Stimulated activated CD8-positive, alpha-beta memory T cell treated with anti-CD3 and anti-CD28 coated beads, Interleukin-12 subunit alpha, Interleukin-12 subunit beta, amount 100 ng/mL, for 24 hours (primary cell): ENCODE results near the gene L3MBTL3.

Experiments used
- DNase-seq: peaks from one replicate; pipeline ENCODE4 v3.0.0-alpha.2; 2020; ENCODE audit errors: extremely low read depth

Gene L3MBTL3

DNA sequence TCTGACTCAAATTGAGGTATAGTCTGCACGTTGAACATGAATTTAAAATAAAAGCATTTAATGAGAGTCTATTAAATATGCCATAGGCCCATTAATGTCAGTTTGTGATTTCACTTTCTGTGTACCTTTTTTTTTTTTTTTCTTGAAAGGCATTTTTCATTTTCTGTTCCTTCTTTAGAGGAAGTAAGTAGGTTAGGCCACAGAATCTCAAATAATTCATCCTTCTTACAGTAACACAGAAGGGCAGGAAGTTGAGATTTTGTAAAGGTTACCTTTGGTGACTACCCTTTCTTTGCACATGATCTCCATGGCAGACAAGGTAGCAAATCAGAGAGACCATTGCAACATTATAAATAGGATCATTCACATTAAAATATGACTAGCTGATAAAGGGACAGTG, 9.6 kb downstream of the L3MBTL3 start:
- no peak for DNase-seq

DNA sequence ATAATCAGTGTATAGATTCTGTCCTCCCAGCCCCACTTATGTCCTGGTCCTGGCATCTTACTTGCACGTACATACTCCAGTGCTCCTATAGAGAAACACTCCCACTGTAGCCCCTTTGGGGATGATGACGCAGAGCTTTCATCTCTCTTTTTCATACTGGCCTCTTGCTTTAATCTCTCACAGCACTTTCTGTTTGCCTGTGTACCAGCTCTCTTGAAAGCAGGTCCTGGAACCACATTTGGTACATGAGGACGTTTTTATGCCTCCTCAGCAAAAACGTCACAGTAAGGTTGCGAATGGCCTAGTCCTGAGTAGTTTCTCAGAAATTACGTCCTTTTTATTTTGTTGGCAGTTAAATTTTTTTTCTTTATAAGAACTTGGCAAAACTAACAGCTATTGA, 10.8 kb downstream of the L3MBTL3 start:
- no peak for DNase-seq

DNA sequence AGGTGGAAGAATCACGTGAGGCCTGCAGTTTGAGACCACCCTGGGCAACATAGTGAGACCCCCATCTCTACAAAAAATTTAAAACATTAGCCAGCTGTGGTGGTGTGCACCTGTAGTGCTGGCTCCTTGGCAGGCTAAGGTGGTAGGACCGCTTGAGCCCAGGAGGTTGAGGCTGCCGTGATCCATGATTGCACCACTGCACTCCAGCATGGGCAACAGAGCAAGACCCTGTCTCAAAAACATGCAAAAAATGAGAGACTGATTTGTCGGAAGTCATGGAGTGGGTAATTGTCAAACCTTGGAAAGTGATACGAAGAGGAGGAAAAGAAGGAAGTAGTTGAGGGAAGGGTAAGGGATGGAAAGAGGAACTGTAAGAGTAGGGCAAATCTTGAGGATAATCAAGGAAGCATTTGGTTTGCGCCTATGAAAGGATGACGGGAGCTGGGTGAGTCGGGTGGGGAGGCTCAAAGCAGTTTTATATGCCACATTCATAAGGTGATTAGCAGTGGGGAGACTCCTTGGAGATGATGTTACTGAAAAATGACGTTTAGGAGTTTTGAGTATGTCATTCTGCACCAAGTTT, 14.5 kb downstream of the L3MBTL3 start:
- DNase-seq: no peak

DNA sequence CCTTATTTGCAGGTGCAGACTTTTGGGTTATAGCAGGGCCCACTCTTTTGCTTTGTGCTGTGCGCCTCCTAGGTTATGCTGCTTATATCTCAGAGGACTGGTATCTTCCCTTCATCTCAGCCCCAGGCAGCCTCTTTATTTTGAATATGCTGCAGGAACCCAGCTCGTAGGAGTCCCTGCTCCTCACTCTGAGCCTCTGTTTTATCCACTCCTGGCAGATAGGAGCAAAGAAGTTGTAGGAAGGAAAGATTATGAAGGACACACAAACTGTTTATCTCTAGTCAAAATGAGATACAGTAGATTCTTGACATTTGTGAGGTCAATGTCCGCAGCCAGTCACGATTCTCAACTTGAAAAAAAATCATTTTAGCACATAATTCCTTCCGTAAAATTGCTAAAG, 15.6 kb downstream of the L3MBTL3 start:
- DNase-seq: no peak

DNA sequence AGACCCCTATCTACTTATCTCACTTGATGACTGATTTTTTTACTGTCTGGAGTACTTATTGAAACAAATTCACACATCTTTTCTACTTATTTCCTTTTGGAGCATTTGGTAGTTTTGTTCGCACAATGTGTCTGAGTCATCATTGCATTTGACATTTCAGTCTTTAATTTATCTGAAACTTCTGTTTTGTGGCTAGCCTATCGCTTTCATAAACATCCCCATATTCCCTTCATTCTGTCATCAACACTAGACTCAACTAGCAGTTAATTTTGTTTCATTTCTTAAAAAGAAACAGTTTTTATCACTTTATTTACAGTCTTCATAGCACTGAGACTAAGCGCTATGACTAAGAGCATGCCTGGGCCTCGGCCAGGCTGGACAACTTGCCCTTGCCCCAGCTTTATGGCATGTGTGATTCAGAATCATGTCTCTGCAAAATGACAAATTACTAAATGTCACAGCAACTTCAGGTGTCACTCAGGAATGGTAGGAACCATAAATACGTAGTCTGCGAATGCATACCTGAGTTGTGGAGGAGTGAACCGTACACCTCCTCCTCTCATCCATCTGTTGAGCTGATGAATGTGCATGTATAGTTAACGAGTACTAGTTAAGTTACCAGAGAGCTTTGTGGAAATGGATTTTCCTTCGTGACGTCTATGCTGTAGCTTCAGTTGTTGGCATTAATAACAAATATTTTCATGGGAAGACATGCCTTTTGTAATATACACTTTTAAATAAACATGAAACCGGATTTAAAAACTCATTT, 16.2 kb downstream of the L3MBTL3 start:
- DNase-seq: no peak

DNA sequence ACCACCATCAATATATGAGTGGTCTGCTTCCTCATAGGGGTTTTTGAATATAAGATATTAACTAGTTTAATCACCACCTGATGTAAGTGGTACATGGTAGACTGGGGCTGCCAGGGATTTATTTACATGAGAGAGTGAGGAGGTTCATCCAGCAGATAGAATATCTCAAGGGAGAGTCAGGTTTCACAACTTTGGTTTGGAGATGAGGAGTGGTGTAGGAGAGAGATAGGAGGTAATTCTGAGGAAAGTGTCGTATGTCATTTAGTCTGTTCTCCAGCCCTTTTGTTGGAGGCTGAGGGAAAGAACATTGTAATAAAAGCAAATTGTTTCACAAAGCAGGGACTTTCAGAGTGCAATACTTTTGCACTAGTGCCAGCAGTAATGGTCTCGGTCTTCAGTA, 16.8 kb downstream of the L3MBTL3 start:
- DNase-seq: no peak

DNA sequence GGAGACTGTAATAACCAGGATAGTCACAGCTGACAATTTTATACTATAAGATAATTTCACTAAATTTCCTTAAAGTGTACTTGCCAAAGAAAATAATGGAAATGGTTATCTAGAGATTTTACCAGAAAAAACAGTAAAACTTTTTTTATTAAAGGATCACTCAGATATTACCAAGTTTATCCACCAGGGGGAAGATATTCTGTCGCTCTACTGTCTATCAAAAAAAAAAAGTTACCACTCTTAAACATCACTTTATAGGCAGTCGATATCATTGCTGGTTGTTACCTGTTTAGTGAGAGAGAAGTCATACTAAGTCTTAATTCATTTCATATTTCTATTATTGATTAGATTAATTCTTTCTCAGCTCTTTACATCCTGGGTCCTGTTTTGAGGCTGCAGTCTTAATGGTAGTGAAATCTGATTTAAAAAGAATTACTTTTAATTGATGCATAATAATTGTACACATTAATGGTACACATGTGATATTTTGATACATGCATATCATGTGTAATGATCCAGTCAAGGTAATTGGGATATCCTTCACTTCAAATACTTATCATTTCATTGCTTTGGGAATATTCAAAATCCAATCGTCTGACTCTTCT, 18.9 kb downstream of the L3MBTL3 start:
- DNase-seq: no peak

DNA sequence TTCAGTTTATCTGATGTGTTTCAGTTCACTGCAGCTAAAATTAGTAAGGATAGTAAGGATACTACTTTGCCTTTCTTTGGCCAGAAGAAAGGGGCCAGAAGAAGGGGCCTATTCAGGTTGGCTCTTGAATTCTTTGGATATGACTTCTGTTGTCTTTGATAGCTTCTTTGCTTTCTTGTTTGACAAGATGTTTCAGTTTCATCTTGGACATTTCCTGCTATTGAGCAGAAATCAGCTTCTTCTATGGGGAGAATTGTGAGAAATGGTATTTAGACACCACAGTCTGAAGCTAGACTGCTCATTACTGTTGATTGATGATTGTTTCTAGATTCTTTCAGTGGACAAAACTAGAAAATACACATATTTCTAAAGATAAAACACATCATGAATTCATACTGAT, 23.2 kb downstream of the L3MBTL3 start:
- no peak for DNase-seq

DNA sequence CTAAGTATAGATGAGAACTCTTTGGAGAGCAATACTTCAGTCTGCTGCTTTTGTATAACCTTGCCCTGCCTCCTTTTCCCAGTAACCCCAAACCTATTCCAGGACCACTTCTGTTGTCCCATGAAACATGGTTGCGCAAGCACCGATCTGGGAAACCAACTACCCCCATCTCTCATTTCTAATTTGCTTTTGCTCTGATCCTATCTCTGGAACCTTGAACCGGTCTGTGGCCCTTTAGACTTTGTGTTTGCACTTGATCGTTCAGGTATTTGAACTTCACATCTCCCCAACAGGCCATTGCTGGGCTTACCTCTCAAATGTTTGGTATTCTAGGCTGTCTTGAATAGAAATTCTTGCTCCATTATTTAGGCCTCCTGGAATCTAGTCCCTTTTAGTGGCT, 25.0 kb downstream of the L3MBTL3 start:
- DNase-seq: no peak

DNA sequence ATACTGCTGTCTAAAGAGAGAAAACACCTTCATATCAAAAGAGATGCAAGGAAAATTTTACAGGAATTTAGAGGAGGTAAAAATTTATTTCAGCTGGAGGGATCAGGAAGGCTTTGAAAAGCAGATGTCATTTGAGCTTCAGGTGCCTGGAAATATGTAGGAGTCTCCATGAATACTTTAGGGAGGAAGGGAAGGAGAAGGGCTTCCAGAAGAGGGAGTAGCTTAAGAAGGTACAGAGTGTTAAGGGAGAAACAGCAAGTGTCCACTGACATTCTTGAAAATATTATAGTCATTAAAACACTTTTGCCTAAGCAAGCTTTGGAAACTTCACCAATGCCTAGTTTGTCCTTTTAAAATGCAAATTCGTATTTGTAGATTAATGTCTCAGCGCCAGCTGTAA, 27.2 kb downstream of the L3MBTL3 start:
- no peak for DNase-seq

DNA sequence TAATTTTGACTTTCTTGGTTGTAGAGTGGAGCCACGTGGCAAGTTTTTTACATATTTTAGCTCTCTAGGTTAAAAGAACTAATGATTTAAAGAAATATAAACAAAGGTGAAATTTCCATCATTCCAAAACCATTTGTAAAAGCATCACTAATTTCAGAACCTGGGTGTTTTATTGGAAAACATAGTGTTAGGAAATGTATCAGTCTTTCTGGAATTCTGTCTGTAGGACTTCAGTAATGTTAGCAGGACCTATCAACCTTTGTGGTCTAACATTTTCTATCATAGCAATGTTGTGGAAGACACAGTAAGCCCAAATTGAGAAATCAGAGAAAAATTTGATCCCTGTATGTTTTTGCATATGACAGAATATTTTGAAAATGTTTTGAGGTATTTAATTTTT, 28.3 kb downstream of the L3MBTL3 start:
- DNase-seq: no peak

DNA sequence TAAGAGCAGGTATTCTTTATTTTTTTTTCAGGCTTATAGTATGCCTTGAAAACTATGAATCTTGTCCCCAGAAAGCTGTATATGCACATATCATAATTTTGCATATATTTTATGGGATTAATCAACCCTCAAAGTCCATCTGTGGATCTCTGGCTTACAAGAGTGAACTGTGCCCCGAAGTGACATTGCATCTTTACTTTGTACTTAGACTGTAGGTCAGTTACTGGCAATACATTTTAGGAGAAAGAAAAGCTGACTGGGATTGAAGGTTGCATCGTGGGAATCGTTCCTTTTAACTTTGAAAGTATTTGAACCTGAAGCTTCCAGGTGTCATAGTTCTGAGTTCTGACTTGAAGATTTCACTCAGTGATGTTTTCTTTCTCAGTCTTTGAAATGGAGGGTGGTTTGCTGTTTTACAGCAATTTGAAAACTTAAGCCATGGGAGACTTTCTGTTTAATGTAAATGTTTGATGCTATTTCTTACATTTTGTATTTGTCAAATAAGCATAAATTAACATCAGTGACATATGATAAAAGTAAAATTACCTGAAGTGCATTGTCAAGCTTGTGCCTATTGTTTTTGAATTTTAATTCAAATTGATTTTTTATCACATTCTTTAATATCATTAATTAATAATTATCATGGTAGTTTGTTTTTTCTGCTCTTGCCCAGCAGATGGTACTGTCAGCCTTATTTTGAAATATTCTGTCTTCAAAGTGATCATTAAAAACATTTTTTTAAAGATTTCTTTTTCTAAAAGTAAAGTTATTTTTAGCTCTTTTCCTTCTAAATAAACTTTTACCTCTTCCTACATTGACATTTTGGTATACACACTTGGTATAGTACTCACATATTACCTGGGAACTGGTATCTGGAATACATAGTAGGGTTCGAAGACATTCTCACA, 29.0 kb downstream of the L3MBTL3 start:
- no peak for DNase-seq

DNA sequence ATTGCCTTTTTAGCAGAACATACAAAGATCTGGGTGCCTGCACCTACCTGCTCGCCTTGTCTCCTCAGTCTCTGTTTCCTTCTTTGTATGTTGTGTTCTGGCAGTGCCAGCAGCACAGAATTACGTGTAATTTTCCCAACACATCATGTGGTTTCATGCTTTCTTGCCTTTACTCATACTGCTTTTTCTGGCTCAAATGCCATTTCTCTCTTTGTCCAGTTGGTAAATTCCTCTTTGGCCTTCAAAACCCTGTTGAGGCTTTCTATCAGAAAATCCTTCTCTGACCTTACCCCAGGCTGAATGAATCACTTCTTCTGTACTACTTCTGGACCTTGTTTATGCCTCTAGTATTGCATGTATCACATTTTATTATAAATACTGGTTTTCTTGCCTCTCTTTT, 31.8 kb downstream of the L3MBTL3 start:
- DNase-seq: no peak

DNA sequence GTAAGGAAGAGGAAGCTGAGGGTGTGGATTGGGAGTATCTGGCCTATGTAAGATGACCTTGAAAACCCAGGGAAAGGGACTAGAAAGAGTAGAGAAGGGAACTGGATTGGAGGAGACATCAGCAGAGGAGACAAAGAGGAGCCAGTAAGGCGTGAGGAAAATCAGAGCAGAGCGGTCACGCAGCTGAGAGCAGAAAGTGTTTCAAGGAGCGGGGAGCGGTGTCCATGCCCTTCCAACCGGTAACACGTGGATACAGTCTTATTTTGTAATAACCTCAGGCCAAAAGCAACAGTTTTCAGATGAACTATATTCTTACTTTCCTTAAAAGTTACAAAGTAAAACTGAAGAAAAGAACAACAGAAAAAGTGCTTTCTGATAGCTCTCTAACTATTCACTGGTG, 36.3 kb downstream of the L3MBTL3 start:
- DNase-seq: no peak

DNA sequence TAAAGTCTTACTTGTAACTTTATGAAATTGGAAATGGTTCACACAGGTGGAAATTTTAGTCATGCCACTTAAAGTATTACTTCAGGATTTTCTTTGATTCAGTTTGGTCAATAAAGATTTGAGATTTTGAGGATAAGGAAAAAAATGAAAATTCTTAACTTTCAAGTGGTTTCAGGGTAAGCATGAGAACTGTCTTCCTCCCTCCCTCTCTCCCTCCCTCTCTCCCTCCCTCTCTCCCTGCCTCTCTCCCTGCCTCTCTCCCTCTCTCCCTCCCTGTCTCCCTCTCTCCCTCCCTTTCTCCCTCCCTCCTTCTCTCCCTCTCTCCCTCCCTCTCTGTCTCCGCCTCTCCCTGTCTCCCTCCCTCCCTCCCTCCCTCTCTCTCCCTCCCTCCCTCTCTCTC, 36.9 kb downstream of the L3MBTL3 start:
- DNase-seq: no peak

DNA sequence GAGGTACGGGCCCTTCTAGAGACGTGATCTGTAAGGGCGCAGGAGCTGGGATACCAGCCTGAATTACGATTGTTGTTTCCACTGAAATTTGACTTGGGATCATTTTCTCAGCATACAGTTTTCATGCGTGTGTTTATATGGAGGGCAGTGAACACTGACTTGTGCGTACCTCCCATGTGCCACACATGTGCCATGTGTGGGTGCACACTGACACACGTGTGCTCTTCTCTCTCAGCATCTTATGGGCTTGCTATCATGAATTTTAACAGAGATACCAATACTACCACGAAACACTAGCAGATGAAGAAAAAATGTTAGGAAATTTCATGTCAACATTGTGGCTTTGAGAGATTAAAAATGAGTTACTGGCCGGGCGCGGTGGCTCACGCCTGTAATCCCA, 39.1 kb downstream of the L3MBTL3 start:
- no peak for DNase-seq

DNA sequence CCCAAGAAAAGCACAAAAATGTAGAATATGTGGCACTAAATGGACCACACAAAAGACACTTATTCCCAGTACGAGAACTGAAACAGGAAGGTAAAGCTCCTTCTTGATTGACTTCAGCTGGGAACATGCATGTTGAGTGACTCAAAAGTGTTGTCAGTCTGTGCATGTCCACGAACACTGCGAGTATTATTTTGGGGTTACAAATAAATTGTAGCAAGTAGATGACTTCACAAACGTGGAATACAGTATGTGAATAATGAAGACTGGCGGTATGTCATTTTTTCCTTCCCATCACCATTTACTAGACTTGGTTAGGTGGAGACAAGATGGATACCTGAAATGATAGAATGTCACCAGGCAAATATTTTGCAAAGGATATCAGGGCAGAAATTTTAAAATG, 45.4 kb downstream of the L3MBTL3 start:
- no peak for DNase-seq

DNA sequence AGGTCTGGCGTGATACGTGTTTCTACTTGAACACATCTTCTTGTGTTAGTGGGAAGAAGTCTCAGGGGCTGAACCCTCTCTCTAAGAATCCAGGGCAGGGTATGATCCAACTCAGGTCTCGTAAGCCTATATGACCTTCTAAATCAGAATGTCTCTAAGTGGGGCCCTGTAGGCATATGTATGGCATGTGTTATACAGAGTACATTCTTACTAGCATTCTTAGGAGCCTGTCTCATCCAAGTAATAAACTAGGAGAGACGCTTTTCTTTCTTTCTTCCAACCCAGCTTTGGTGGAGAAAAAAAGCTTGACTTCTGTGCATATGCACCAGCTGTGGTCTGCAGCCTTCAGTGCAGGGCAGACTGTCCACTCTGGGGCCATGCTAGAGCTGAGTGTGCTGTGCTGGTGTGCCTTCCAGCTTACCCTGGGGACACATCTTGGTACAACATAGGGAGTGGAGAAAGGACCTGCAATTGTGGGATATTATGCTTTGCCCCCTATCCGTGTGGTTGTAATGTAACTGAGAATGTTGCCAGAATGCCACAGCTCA, 47.3 kb downstream of the L3MBTL3 start:
- no peak for DNase-seq

DNA sequence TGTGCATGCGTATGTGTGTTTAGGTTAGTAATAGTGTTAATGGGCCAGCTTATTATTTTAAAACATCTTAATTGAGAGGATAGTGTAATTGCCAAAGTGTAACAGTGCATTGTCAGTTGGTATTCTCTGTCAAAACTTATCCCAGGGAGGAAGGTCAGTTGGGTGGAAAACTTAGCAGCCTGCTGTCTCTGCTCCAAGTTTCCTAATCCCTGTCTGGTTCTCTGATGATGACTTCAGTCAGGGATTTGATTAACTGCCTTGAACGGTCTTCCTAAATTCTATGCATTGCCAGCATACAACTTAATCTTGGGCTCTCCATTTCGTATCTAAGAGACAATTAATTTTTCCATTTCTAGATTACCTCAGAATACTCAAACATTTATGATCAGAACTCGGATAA, 51.1 kb downstream of the L3MBTL3 start:
- DNase-seq: no peak

DNA sequence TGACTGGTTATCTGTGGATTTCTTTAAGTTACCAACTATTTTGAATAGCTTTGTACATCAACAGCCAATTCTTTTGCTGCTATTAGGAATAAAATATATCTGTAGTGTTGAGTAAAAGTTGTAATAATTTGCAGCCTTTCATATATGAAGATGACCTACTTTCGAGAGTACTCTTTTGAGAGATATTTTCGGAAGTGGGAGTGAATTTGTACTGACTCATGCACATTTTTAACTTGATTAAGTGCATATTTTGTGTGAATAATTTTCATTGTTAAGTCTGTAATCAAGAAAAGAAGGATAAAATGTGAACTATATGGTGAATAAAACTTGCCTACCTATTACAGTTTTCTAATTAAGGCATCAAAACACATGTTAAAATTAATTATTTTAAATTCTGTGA, 51.9 kb downstream of the L3MBTL3 start:
- DNase-seq: no peak

DNA sequence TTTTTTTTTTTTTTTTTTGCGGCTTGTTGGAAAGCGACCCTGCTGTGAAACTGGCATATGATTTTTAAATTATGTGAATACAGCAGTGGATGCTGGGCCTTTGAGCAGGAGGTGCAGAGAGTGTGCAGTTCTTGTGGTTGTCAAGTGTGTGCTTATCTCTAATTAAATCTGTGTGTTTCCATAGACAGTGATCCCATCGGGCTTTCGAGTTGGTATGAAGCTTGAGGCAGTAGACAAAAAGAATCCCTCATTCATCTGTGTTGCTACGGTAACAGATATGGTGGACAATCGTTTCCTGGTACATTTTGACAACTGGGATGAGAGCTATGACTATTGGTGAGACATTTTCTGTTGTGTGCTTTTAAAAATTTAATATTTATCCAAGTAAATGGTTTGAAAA, 52.4 kb downstream of the L3MBTL3 start:
- no peak for DNase-seq

DNA sequence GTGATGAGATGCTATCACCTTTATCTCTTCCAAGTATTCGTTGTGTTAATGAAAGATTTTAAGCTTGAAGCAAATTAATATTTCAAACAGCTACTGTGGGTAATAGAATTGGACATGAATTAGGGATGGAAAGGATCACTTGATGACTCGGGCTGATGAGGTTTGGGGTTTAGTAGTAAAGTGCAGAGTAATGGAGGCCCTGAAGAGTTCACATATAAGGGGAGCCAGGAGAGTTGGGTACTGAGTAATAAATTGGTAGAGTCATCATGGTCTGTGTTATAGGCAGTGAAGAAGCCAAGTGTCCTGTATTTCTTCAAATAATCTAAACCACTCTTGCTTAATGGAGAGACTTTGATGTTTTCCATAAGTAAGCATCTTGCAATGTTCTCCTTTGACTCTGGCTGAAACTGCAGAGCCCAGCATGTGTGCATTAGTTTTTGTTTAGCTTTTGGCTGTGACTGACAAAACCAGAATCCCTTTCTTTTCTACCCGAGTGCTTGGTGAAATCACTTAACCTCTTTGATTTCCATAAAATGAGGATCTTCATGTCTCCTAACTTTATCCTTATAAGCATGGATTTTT, 57.6 kb downstream of the L3MBTL3 start:
- DNase-seq: no peak
